Epidermal melanocyte (primary cell): ENCODE data around the gene PCNP.
"Not testable (repeated sequence)": the region's sequence is repeated elsewhere in the genome, so short reads cannot be mapped to it uniquely, and the experiment has no call there.

Source experiments
- DNase-seq: peaks from one replicate; pipeline ENCODE4 v3.0.0; 2011; ENCODE audit warnings: low spot score; ENCODE audit not compliant: insufficient read length

The PCNP gene

DNA sequence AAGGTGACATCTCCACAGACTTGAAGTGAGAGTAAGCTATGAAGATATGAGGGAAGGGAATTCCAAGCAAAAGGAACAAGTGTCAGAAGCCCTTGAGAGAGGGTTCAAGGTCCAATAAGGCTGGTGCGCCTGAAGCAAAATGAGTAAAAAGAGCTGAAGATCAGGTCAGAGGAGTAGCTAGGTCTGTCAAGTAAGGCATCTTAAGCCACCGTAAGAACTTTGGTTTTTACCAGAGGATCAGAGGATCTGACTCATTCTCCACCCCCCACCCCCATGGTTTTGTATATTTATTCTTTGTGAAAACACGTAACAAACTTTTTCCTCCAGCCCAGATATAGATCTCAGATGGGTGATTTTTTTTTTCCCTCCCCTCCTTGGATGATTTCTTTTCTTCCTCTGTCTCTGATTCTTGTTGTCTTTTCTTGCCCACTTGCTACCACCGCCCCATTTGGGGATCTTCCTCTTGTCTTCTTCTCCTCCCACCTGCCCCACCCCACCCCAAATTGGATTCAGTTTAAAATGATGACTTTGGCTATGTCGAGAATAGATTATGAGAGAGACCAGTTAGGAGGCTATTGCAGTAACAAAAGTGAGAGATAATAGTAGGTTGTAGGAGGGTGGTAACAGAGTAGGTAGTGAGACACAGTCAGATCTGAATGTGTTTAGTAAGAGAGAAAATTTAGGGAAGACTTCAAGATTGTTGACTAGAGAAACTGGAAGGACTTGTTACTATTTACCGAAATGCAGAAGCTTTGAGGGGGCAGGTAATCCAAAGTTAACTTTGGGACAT, 6.3 kb upstream of the PCNP start:
- DNase-seq = no peak

DNA sequence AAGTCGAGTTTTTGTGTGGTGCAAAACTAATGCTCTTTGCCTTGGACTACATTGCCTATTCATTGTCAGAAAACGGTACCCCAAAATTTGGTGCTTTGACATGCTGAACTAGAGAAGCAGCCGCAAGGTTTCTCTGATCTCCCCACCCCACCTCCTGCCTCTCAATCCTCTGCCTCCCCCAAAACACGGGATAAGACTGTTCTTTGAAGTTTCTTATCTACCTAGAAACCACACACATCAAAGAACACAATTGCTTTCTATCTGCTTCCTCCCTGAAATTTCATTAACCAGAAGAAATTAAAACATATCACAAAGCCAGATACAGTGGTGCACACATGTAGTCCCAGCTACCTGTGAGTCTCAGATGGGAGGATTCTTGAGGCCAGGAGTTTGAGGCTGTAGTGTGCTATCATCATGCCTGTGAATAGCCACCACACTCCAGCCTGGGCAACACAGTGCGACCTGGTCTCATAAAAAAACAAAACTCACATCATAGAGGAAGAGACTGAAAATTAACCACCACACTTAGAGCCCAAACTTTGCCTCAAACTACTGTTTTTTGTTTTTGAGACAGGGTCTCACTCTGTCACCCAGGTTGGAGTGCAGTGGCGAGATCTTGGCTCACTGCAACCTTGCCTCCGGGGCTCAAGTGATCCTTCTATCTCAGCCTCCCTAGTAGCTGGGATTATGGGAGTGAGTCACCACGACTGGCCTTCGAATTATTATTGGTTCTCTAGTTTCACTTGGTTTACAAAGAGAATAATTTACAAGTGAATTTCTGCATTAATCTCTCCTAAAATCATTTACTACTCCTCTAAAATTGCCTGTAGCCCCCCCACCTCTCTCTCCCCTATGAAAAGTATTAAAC, 2.7 kb upstream of the PCNP start:
- no peak for DNase-seq

GRCh38 chr3:101574388-101575112, 570 bp downstream of the PCNP start:
- DNase-seq = no peak

DNA sequence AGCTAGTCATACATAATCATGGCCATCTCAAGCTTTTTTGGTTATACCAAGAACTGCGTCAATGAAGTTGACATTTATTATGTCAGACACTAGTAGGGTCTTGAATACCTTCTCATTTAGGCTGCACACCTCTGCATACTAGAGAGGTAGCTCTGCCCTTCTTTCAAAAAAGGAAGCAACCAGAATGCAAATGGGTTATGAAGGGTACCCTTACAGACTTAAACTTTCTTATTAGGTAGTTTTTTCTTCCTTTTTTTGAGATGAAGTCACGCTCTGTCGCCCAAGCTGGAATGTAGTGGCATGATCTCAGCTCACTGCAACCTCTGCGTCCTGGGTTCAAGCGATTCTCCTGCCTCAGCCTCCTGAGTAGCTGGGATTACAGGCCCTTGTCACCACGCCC, 3.3 kb downstream of the PCNP start:
- DNase-seq = no peak

- no peak for DNase-seq
These were observed 14.6 kb downstream of the PCNP start for GRCh38 chr3:101588616-101589015.

- no peak for DNase-seq
These were observed 17.1 kb downstream of the PCNP start for GRCh38 chr3:101591071-101591470.

DNA sequence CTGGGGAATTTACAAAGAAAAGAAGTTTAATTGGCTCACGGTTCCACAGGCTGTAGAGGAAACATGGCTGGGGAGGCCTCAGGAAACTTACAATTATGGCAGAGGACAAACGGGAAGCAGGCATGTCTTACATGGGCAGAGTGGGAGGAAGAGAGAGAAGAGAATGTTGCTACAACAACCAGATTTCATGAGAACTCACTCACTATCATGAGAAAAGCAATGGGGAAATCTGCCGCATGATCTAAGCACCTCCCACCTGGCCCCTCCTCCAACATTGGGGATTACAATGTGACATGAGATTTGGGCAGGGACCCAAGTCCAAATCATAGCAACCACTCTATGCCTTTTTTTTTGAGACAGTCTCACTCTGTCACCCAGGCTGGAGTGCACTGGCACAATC, 28.8 kb downstream of the PCNP start:
- no peak for DNase-seq

GRCh38 chr3:101603184-101603583, 29.2 kb downstream of the PCNP start:
- no peak for DNase-seq

DNA sequence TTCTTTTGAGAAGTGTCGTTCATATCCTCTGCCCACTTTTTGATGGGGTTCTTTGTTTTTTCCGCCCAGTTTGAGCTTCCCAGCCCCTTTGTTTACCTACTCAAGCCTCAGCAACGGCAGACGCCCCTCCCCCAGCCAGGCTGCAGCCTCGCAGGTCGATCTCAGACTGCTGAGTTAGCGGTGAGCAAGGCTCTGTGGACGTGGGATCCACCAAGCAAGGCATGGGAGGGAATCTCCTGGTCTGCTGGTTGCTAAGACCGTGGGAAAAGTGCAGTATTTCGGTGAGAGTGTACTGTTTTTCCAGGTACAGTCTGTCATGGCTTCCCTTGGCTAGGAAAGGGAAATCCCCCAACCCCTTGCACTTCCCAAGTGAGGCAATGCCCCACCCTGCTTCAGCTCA, 31.4 kb downstream of the PCNP start:
- DNase-seq = not testable (repeated sequence)

- no peak for DNase-seq
These were observed 37.0 kb downstream of the PCNP start for GRCh38 chr3:101611023-101611422.

DNA sequence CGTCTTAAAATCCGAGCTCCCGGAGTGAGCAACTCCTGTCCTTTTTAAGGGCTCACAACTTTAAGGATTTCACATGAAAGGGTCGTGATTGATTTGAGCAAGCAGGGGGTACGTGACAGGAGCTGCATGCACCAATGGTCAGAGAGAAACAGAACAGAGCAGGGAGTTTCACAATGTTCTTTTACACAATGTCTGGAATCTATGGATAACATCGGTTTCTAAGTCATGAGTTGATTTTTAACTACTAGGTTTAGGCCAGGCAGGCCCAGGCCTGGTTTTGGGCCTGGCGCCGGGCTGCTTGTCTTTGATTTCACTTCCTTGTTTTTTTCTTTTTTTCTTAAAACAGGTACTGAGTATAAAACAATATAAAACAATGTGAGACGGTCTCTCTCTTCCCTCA, 39.0 kb downstream of the PCNP start:
- DNase-seq = not testable (repeated sequence)

GRCh38 chr3:101615525-101615924, 41.5 kb downstream of the PCNP start:
- DNase-seq = no peak

DNA sequence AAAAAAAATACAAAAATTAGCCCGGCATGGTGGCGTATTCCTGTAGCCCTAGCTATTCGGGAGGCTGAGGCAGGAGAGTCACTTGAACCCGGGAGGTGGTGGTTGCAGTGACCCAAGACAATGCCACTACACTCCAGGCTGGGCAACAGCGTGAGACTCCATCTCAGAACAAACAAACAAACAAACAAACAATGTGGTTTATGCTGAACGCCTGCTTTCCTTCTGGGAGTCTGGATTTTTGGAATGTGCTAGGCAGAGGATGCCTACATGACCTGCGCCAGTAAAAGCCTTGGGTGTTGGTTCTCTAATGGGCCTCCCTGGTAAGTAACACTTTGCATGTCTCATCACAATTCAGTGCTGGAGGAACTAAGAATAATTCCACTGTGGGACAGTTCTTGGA, 43.5 kb downstream of the PCNP start:
- DNase-seq = no peak

DNA sequence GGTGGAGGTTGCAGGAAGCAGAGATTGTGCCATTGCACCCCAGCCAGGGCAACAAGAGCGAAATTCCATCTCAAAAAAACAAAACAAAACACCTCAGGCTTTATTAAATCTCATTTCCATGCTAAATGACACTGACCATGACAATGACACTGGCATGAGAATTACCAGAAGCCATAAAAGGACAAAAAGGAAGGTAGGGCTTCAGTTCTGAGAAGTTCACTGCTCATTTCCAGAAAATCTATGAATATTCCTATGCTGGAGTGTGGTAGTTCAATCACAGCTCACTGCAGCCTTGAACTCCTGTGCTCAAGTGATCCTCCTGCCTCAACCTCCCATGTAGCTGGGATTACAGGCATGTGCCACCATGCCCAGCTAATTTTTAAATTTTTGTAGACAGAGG, 44.7 kb downstream of the PCNP start:
- no peak for DNase-seq

DNA sequence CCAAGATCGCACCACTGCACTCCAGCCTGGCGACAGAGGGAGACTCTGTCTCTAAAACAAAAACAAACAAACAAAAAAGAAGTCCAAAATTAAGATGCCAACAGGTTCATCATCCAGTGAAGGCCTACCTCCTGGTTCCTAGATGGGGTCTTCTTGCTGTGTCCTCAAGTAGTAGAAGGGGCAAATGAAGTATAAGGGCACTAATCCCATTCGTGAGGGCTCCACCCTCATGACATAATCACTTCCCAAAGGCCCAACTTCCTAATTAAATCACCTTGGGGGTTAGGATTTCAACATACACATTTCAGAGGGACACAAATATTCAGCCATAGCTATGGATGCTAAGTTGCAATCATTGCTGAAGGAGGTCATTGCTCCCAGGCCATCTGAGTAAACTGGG, 45.8 kb downstream of the PCNP start:
- DNase-seq = no peak

DNA sequence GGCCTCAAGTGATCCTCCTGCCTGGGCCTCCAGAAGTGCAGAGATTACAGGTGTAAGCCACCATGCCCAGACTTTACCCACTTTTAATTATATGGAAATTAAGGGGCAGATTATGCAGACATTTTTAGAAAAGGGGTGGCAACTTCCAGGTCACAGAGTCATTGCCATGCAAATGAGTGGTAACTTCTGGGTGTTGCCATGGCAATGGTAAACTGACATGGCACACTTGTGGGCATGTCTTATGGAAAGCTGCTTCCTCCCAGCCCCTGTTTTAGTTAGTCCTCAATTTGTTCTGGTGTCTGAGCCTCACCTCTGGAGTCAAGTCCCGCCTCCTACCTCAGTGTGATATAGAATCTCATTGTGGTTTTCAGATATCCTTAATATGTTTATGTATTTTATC, 49.7 kb downstream of the PCNP start:
- no peak for DNase-seq

DNA sequence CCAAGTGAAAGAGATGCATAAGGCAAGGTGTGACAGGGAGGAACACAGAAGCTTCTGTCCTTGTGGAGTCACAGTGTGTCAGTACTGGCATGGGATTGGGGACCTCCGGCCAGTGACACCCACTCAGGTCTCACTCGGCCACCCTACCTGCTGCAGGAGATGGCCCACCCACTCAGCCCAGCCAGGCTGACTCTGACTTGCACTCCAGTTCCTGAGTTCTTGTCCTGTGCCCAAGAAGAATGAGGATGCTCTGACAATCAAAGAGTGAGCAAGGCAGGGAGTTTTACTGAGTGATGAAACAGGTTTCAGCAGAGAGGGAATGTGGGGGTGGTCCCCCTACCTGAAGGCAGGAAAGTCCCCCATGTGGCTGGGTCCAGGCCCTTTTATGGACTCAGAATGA, 50.9 kb downstream of the PCNP start:
- DNase-seq = no peak

GRCh38 chr3:101625879-101626278, 51.9 kb downstream of the PCNP start:
- DNase-seq = no peak

- no peak for DNase-seq
These were observed 55.2 kb downstream of the PCNP start for GRCh38 chr3:101629219-101629618.

GRCh38 chr3:101631098-101631796, 57.3 kb downstream of the PCNP start:
- no peak for DNase-seq

DNA sequence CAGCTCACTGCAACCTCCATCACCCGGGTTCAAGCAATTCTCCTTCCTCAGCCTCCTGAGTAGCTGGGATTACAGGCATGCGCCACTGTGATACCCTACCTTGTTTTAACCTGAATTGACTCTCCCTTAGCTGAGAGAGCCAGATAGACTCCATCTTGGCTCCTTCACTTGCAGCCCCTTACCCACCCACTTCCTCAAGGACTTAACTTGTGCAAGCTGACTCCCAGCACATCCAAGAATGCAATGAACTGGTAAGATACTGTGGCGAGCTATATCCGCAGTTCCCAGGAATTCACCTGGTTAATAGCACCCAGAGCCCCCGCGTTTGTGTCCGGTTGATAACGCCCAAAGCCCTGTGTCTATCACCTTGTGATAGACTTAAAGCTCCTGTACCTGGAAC, 58.0 kb downstream of the PCNP start:
- DNase-seq = not testable (repeated sequence)
